Vagina (tissue), 2 donors: ENCODE results near the gene SHD.

Experiments used
- CTCF ChIP-seq, 3 experiments: fragments of 450-650 bp in 2 of 3; fragments of 200-600 bp in 1 of 3; sonication (generic) in 1 of 3; IDR thresholded peaks; one replicate each; pipeline ENCODE4 v1.5.1; 2017 to 2019; ENCODE audit warnings: antibody characterized with exemption in 3 of 3, mild to moderate bottlenecking in 2 of 3, moderate library complexity in 2 of 3
- POLR2A ChIP-seq, 2 donors: fragments of 450-650 bp; IDR thresholded peaks; one replicate each; pipeline ENCODE4 v1.6.1; 2017; ENCODE audit warnings: antibody characterized with exemption in 2 of 2, mild to moderate bottlenecking in 2 of 2, moderate library complexity in 2 of 2
- POLR2AphosphoS5 ChIP-seq, 2 donors: sonication (generic); formaldehyde crosslinking; IDR thresholded peaks; one replicate each; pipeline ENCODE4 v1.9.0; 2017; ENCODE audit warnings: antibody characterized with exemption in 2 of 2, mild to moderate bottlenecking in 2 of 2, low read depth in 1 of 2; ENCODE audit not compliant: insufficient read depth in 1 of 2

DNA sequence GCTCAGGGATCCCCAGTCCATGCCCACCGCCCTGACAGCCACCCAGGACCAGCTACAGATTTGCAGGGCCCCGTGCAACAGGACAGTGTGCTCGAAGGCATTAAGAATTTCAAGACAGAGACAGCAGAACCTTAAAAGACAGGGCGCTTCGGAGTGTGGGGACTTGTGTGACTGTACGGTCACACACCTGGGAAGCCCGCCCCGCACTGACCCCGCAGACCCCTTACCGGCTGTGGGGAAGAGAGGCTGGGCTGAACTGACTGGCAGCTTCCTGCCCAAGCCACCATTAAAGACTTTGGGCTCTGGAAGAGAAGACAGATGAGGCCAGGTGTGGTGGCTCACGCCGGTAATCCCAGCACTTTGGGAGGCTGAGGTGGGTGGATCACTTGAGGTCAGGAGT, 45.2 kb downstream of the SHD start:
- TF ChIP-seq CTCF (IDR thresholded peaks at IDR 0.05) = no peak
- TF ChIP-seq POLR2AphosphoS5 (IDR thresholded peaks at IDR 0.05; ENCODE audit: insufficient read depth in 1 of 2, low read depth in 1 of 2) = no peak
- TF ChIP-seq POLR2A (IDR thresholded peaks at IDR 0.05) = no peak
